Lower leg skin (tissue), 4 donors: ENCODE results near the gene STAB1. TPM values are rescaled to one million over a fixed set of nuclear protein-coding genes. Genes with fewer than 3 reads are reported as not detected.

Source experiments
- DNase-seq, 2 donors: peaks; one replicate each; pipeline ENCODE4 v3.0.0-alpha.2; 2019; ENCODE audit warnings: low spot score in 2 of 2
- H3K4me3 ChIP-seq: fragments of 200-600 bp; sonication (generic); 2 replicates; pipeline ENCODE4 v1.5.1; 2017; ENCODE audit warnings: mild to moderate bottlenecking, low read depth; ENCODE audit not compliant: poor library complexity, severe bottlenecking
- CTCF ChIP-seq, 3 donors: fragments of 450-650 bp; IDR thresholded peaks; one replicate each; pipeline ENCODE4 v1.5.1; 2016; ENCODE audit warnings: antibody characterized with exemption in 3 of 3, mild to moderate bottlenecking in 3 of 3, moderate library complexity in 2 of 3
- POLR2A ChIP-seq, 2 donors: fragments of 450-650 bp; IDR thresholded peaks; one replicate each; pipeline ENCODE4 v1.6.1; 2016 to 2017; ENCODE audit warnings: antibody characterized with exemption in 2 of 2, mild to moderate bottlenecking in 1 of 2, moderate library complexity in 1 of 2
- WGBS, 2 donors: methylation state at CpG; one replicate each; pipeline ENCODE4 v1.1.5; 2018; 5-methylcytosine and 5-hydroxymethylcytosine counted together
- intact Hi-C: fragments of 100-400 bp; cut with DNase I; formaldehyde crosslinking; loops from one replicate; pipeline ENCODE4 v1.15.0; 2023; ENCODE audit warnings: low total_unique reads
- total RNA-seq, 4 donors: library from RNA; depleted of rRNA; stranded (reverse); fragments of >200 nt; gene quantifications; one replicate each; pipeline ENCODE4 v1.1.0, GENCODE V29; 2016

STAB1 gene
- total RNA-seq, 4 donors from 2014 or later: 10.1 to 23.9 (median 12.1) TPM

GRCh38 chr3:52521488-52521824 lies 26.3 kb downstream of the STAB1 start:
- TF ChIP-seq CTCF (IDR thresholded peaks at IDR 0.05) (no peak), POLR2A (IDR thresholded peaks at IDR 0.05) (no peak)
- DNase-seq: no peak
- intact Hi-C loops: no loop called here
- 92 to 97% methylated on average over 6 to 8 of the region's 8 CpGs for WGBS, 2 donors
- no peak overlapping the region for H3K4me3 ChIP-seq

GRCh38 chr3:52521881-52522650 lies 26.9 kb downstream of the STAB1 start:
- WGBS, 2 donors: 92 to 93% methylated on average over 21 to 27 of the region's 33 CpGs
- intact Hi-C loops: no loop called here
- TF ChIP-seq POLR2A (IDR thresholded peaks at IDR 0.05) (no peak), CTCF (IDR thresholded peaks at IDR 0.05) (no peak)
- no peak for DNase-seq
- no peak overlapping the region for H3K4me3 ChIP-seq

- TF ChIP-seq CTCF (IDR thresholded peaks at IDR 0.05): no peak
- TF ChIP-seq POLR2A (IDR thresholded peaks at IDR 0.05): no peak
- 91 to 92% methylated on average over 13 to 14 of the region's 14 CpGs for WGBS, 2 donors
- no peak overlapping the region for H3K4me3 ChIP-seq
- peak in 1 of 2 donors; percentile 84 for DNase-seq
- intact Hi-C loops: no loop called here
Observed at GRCh38 chr3:52522651-52523251, 27.6 kb downstream of the STAB1 start.

GRCh38 chr3:52523386-52524257 lies 28.5 kb downstream of the STAB1 start:
- DNase-seq: peak in 1 of 2 donors; percentile 85
- intact Hi-C loops: no loop called here
- TF ChIP-seq CTCF (IDR thresholded peaks at IDR 0.05) (no peak), POLR2A (IDR thresholded peaks at IDR 0.05) (no peak)
- no peak overlapping the region for H3K4me3 ChIP-seq
- 89 to 93% methylated on average over 11 to 23 of the region's 26 CpGs for WGBS, 2 donors

- H3K4me3 ChIP-seq: no peak overlapping the region
- intact Hi-C loops: no loop called here
- TF ChIP-seq CTCF (IDR thresholded peaks at IDR 0.05) (no peak), POLR2A (IDR thresholded peaks at IDR 0.05) (no peak)
- WGBS, 2 donors: 77 to 83% methylated on average over 18 of the region's 18 CpGs
- DNase-seq: peak in 1 of 2 donors; percentile 84
Observed at GRCh38 chr3:52524258-52524751, 29.2 kb downstream of the STAB1 start.
